ENCODE data around the gene AMN.

DNA sequence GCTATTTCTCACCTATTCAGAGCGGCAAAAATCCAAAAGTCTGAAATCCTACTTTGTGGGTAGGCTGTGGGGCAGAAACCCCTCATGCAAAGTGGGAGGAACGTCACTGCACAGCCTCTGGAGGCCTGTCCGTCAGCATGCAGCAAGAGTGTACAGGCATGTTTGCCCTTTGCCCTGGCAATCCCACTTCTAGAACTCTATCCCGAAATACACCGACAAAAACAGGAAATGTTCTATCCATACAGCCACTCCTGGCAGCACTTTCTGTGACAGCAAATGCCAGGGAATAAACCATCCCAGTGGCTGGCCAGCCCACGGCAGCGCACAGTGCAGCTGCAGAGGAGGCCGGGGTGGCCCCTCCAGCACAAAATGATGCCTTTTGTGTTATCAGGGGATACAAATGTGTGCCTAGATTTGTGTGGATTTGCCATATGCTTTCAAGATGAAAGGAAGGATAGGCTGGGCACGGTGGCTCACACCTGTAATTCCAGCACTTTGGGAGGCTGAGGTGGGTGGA, 39.7 kb downstream of the AMN start:
- TF ChIP-seq EZH2 (IDR thresholded peaks at IDR 0.05; ENCODE audit: borderline replicate concordance, low read depth, low read length, severe bottlenecking), result no peak
- TF ChIP-seq, protein P1, sequence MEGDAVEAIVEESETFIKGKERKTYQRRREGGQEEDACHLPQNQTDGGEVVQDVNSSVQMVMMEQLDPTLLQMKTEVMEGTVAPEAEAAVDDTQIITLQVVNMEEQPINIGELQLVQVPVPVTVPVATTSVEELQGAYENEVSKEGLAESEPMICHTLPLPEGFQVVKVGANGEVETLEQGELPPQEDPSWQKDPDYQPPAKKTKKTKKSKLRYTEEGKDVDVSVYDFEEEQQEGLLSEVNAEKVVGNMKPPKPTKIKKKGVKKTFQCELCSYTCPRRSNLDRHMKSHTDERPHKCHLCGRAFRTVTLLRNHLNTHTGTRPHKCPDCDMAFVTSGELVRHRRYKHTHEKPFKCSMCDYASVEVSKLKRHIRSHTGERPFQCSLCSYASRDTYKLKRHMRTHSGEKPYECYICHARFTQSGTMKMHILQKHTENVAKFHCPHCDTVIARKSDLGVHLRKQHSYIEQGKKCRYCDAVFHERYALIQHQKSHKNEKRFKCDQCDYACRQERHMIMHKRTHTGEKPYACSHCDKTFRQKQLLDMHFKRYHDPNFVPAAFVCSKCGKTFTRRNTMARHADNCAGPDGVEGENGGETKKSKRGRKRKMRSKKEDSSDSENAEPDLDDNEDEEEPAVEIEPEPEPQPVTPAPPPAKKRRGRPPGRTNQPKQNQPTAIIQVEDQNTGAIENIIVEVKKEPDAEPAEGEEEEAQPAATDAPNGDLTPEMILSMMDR (IDR thresholded peaks at IDR 0.05; ENCODE audit: borderline replicate concordance, extremely low read depth, low read length, poor library complexity, severe bottlenecking), result no peak

All from DND-41 (cell line).